HepG2 (cell line): Measurements from ENCODE around the gene MEGF10. TPM values are rescaled to one million over a fixed set of nuclear protein-coding genes. Genes with fewer than 3 reads are reported as not detected.

Experiments used
- ATAC-seq: fragments of 200-7000 bp; cut with Tn5 transposase; 3 replicates; pipeline ENCODE4 v1.9.1; 2020; ENCODE audit warnings: mild to moderate bottlenecking, moderate library complexity
- BruUV-seq: library from RNA; stranded (reverse); fragments of 400-500 nt; replicated peaks from 2 replicates; lab custom pipeline; 2021; lab: Mats Ljungman, UMichigan
- CTCF ChIA-PET: fragments of 300-600 bp; formaldehyde crosslinking; extraction: SDS; loops from one replicate; lab custom pipeline; 2021; ENCODE audit warnings: low total read pairs, inconsistent platforms, low intra/inter-chr PET ratio; lab: Yijun Ruan, JAX
- POLR2A ChIA-PET: fragments of 350-600 bp; sonication (Branson Sonifier 250); formaldehyde crosslinking; loops from one replicate; lab custom pipeline; 2020; ENCODE audit warnings: antibody characterized with exemption, inconsistent platforms; lab: Yijun Ruan, JAX
- DNase-seq: peaks from one replicate; pipeline ENCODE4 v3.0.0-alpha.2; 2015; ENCODE audit warnings: low spot score
- FAIRE-seq: peaks from 3 replicates; lab custom pipeline; 2011; peaks lifted over from hg19 to GRCh38; lab: Jason Lieb, UNC
- H2AFZ ChIP-seq: one replicate; pipeline ENCODE4 v1.6.1; 2011; ENCODE audit warnings: low read length, inconsistent platforms
- H3K27ac ChIP-seq: fragments of 300-600 bp; 3 replicates; pipeline ENCODE4 v1.8.0; 2011; ENCODE audit warnings: mixed run types, mild to moderate bottlenecking, mixed read lengths, low read length, inconsistent platforms; ENCODE audit not compliant: insufficient read depth; ENCODE audit errors: extremely low read length
- H3K27me3 ChIP-seq, 2 experiments: fragments of 200-600 bp in 1 of 2; 2 replicates in 1 of 2; 3 replicates in 1 of 2; pipeline versions ENCODE4 v1.6.0 to v1.8.0; 2011; ENCODE audit warnings: low read length in 2 of 2, mild to moderate bottlenecking in 2 of 2, moderate library complexity in 2 of 2, inconsistent platforms in 1 of 2; ENCODE audit not compliant: insufficient read depth in 2 of 2, control insufficient read depth in 1 of 2
- H3K36me3 ChIP-seq, 2 experiments: fragments of 200-600 bp in 1 of 2; replicated peaks in 1 of 2; 2 replicates in 1 of 2; 3 replicates in 1 of 2; pipeline versions ENCODE4 v1.5.1 to v1.8.0; 2011; ENCODE audit warnings: low read length in 2 of 2, inconsistent platforms in 1 of 2; ENCODE audit not compliant: insufficient read depth in 2 of 2, control insufficient read depth in 1 of 2
- H3K4me1 ChIP-seq: 2 replicates; pipeline ENCODE4 v1.5.1; 2012; ENCODE audit warnings: low read length, inconsistent platforms; ENCODE audit not compliant: insufficient read depth
- H3K4me2 ChIP-seq: 2 replicates; pipeline ENCODE4 v1.6.0; 2011; ENCODE audit warnings: low read depth, low read length, inconsistent platforms
- H3K4me3 ChIP-seq, 3 experiments: fragments of 200-600 bp in 1 of 3; sonication (generic), shearing (Covaris generic) in 1 of 3; replicated peaks in 1 of 3; 2 replicates each; pipeline ENCODE4 v1.5.1; 2011 to 2016; ENCODE audit warnings: low read length in 3 of 3, inconsistent platforms in 2 of 3, low read depth in 2 of 3, mild to moderate bottlenecking in 2 of 3, control low read depth in 1 of 3, mixed read lengths in 1 of 3; ENCODE audit not compliant: insufficient read depth in 1 of 3
- H3K79me2 ChIP-seq: one replicate; pipeline ENCODE4 v1.6.1; 2011; ENCODE audit warnings: low read length, inconsistent platforms; ENCODE audit not compliant: insufficient read depth
- H3K9ac ChIP-seq: 2 replicates; pipeline ENCODE4 v1.6.0; 2011; ENCODE audit warnings: mild to moderate bottlenecking, low read depth, low read length, inconsistent platforms; ENCODE audit not compliant: insufficient read depth
- H3K9me3 ChIP-seq: 2 replicates; pipeline ENCODE4 v1.5.1; 2012; ENCODE audit warnings: mild to moderate bottlenecking, low read length
- H4K20me1 ChIP-seq: 2 replicates; pipeline ENCODE4 v1.6.0; 2011; ENCODE audit warnings: inconsistent platforms, mild to moderate bottlenecking, low read length, moderate library complexity; ENCODE audit not compliant: insufficient read depth
- AGO2 ChIP-seq: fragments of 200-400 bp; formaldehyde crosslinking; optimal IDR thresholded peaks from 2 replicates; pipeline ENCODE3; 2017; ENCODE audit warnings: mild to moderate bottlenecking, low read depth, low read length, moderate library complexity
- HOXD1 ChIP-seq: sonication (generic); formaldehyde crosslinking; IDR thresholded peaks from 2 replicates; pipeline ENCODE4 v1.5.0; 2020; ENCODE audit warnings: missing genetic modification reagents
- NAIF1 ChIP-seq: sonication (generic); formaldehyde crosslinking; IDR thresholded peaks from 2 replicates; pipeline ENCODE4 v1.5.0; 2020; ENCODE audit warnings: mild to moderate bottlenecking, missing genetic modification reagents, borderline replicate concordance
- SATB2 ChIP-seq: sonication (generic); formaldehyde crosslinking; IDR thresholded peaks from 2 replicates; pipeline ENCODE4 v1.5.0; 2020; ENCODE audit warnings: missing genetic modification reagents
- ZBTB42 ChIP-seq: sonication (generic); formaldehyde crosslinking; IDR thresholded peaks from 2 replicates; pipeline ENCODE4 v1.5.0; 2020; ENCODE audit warnings: mild to moderate bottlenecking, missing genetic modification reagents
- ZKSCAN1 ChIP-seq: fragments of 150-350 bp; IDR thresholded peaks from 2 replicates; pipeline ENCODE4 v1.6.1; 2014; ENCODE audit warnings: low read length
- ZNF382 ChIP-seq: sonication (generic); formaldehyde crosslinking; IDR thresholded peaks from 2 replicates; pipeline ENCODE4 v1.5.0; 2020; ENCODE audit warnings: missing genetic modification reagents, mild to moderate bottlenecking, borderline replicate concordance
- ZNF646 ChIP-seq: sonication (generic); formaldehyde crosslinking; IDR thresholded peaks from 2 replicates; pipeline ENCODE4 v1.9.0; 2021; ENCODE audit warnings: mild to moderate bottlenecking, missing genetic modification reagents
- ZNF770 ChIP-seq: sonication (generic); formaldehyde crosslinking; IDR thresholded peaks from 2 replicates; pipeline ENCODE4 v1.5.0; 2020; ENCODE audit warnings: mild to moderate bottlenecking, missing genetic modification reagents
- WGBS: methylation state at CpG from one replicate; pipeline ENCODE4 v1.1.6; 2017; ENCODE audit warnings: low lambda C conversion rate; 5-methylcytosine and 5-hydroxymethylcytosine counted together
- in situ Hi-C: cut with HindIII; loops from 2 replicates; pipeline ENCODE4 v1.10.0; 2017; ENCODE audit warnings: low pct_unique_long_range_greater_than_20kb; ENCODE audit not compliant: extremely low pct_ligation_motif_present
- intact Hi-C: fragments of 100-400 bp; cut with micrococcal nuclease; formaldehyde crosslinking; loops from one replicate; pipeline ENCODE4 v1.10.0; 2022; ENCODE audit not compliant: unreplicated experiment
- polyA plus RNA-seq, 8 experiments: library from polyadenylated mRNA; depleted of rRNA in 3 of 8; stranded (reverse) in 7 of 8; unstranded in 1 of 8; fragments of >200 nt; fragmentation: Illumina TruSeq in 4 of 8; extraction: Trizol in 4 of 8; gene quantifications; 2 replicates each; pipeline versions ENCODE4 v1.2.1 to v1.2.3, GENCODE V29; 2011 to 2016; ENCODE audit warnings: low read depth in 4 of 8, missing spikeins in 1 of 8, mixed read lengths in 1 of 8; ENCODE audit not compliant: insufficient read depth in 1 of 8
- total RNA-seq, 5 experiments: library from RNA; depleted of rRNA; stranded (reverse); fragments of >200 nt; fragmentation: Illumina TruSeq; extraction: Trizol; gene quantifications; 2 replicates each; pipeline ENCODE4 v1.2.3, GENCODE V29; 2016; ENCODE audit warnings: low read depth in 1 of 5

The MEGF10 gene
- total and polyA plus RNA-seq, 2 of the 13 experiments (the other 11 are each of a cell fraction or from before 2014, with no cell fraction given): not detected

GRCh38 chr5:127294829-127295228 is 4.2 kb downstream of the MEGF10 start:
- no peak overlapping the region for H3K9ac ChIP-seq
- FAIRE-seq: no peak
- H3K36me3 ChIP-seq: no peaks in the 10 kb centered on the region
- peaks cover 12% of the 10 kb centered on the region; the same call in 1 of the 2 replicates for H3K4me1 ChIP-seq
- 0% methylated on average over 1 of the region's 1 CpG for WGBS
- TF ChIP-seq SATB2: no peak
- no peak for TF ChIP-seq HOXD1
- no peak for TF ChIP-seq ZKSCAN1
- no peak for TF ChIP-seq ZBTB42 (CRISPR knock-in tag)
- TF ChIP-seq ZNF382 (CRISPR knock-in tag): no peak
- TF ChIP-seq ZNF770 (CRISPR knock-in tag): no peak
- TF ChIP-seq ZNF646 (CRISPR knock-in tag): no peak
- no peak for TF ChIP-seq NAIF1 (CRISPR knock-in tag)
- TF ChIP-seq AGO2: no peak
- no peaks in the 10 kb centered on the region for H3K9me3 ChIP-seq
- CTCF ChIA-PET: no interaction called here
- no TSS peak for BruUV-seq
- POLR2A ChIA-PET: no interaction called here
- H3K27me3 ChIP-seq: peaks cover 0 to 23% of the 10 kb centered on the region in 2 experiments; a peak in 4 of 5 replicates
- intact Hi-C loops (no loop called here), in situ Hi-C loops (loop anchor here (5.0 kb wide), 1 partner anchor 197 kb away; no protein-coding TSS in a partner anchor)
- no peak overlapping the region for H3K4me2 ChIP-seq
- no peaks in the 10 kb centered on the region for H3K79me2 ChIP-seq
- H2AFZ ChIP-seq: no peak overlapping the region
- H3K27ac ChIP-seq: no peak overlapping the region
- ATAC-seq: no peak
- no peaks in the 10 kb centered on the region for H4K20me1 ChIP-seq
- H3K4me3 ChIP-seq: no peak overlapping the region
- no peak for DNase-seq
